Ovary (tissue), 3 donors: Measurements from ENCODE around the gene ACVR1.

Experiments
- CTCF ChIP-seq, 3 donors: fragments of 450-650 bp in 2 of 3; fragments of 200-600 bp in 1 of 3; IDR thresholded peaks; one replicate each; pipeline versions ENCODE4 v1.5.1 to v1.8.0; 2016 to 2022; ENCODE audit warnings: antibody characterized with exemption in 3 of 3, mild to moderate bottlenecking in 1 of 3
- POLR2A ChIP-seq: fragments of 450-650 bp; IDR thresholded peaks from one replicate; pipeline ENCODE4 v1.6.1; 2017; ENCODE audit warnings: antibody characterized with exemption, mild to moderate bottlenecking, moderate library complexity
- donor health status: DM: no; HTN: no; CAD: no.

GRCh38 chr2:157903626-157904025, 27.5 kb upstream of the ACVR1 start:
- TF ChIP-seq CTCF (IDR thresholded peaks at IDR 0.05), result no peak
- no peak for TF ChIP-seq POLR2A
